Right lobe of liver (tissue), 4 donors: ENCODE data around the gene RPL19.

ENCODE experiments used
- CTCF ChIP-seq, 4 donors: fragments of 200-600 bp in 3 of 4; fragments of 450-650 bp in 1 of 4; IDR thresholded peaks; one replicate each; pipeline versions ENCODE4 v1.5.1 to v1.8.0; 2016 to 2022; ENCODE audit warnings: antibody characterized with exemption in 4 of 4, mild to moderate bottlenecking in 2 of 4
- POLR2A ChIP-seq: fragments of 450-650 bp; IDR thresholded peaks from one replicate; pipeline ENCODE4 v1.6.1; 2017; ENCODE audit warnings: antibody characterized with exemption, mild to moderate bottlenecking
- donor health status: DM: no; HTN: no; CAD: no.
- donor health status: DM: no; HTN: no; CAD: no.
- donor health status: DM: no; HTN: yes; CAD: no.

- TF ChIP-seq CTCF (IDR thresholded peaks at IDR 0.05): no peak
- TF ChIP-seq POLR2A: no peak
These were observed 17.0 kb upstream of the RPL19 start for GRCh38 chr17:39183045-39183444.
